HG03064 (cell line): ENCODE results near the gene SOX18.

Source experiments
- ATAC-seq: cut with Tn5 transposase; IDR thresholded peaks from one replicate; pipeline ENCODE4 v1.9.1; 2021; ENCODE audit warnings: low read depth; ENCODE audit not compliant: unreplicated experiment

The SOX18 gene

GRCh38 chr20:64069209-64069613 lies 19.8 kb upstream of the SOX18 start:
- ATAC-seq = no peak

DNA sequence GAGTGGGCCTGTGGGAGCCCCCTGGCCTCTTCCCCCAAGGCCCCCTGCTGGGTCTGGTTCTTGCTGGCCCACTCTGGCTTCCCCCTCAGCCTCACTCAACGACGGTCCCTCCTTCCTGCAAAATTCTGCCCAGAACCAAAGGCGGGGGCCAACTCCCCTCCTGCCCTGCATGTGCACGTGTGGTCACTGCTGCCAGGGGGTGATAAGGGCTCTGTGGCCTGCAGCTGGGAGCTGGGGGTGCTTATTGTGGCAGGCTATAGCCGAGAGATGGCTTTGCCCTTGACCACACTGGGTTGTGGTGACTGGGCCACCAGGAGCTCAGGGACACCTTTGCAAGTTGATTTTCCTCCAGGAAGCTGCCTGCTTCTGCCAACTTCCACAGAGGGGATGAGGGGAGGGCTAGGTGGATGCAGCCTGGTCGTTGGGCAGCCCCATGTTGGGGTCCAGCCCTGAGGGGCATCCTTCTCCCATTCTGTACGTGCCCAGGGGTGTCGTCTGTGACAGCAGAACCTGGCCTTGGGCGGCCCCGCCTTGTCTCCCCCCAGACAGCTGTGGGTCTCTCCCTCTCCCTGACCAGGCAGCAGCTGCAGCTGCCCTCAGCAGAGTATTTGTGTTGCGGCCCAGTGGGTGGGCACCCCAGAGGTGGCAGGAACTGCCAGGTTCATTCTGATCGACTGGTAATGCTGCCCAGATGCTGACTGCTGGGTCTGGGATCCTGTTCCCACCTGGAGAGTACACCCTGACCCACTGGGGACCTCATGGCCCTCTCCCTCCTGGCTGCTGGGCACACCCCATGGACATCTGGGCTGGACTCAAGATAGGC lies 19.2 kb upstream of the SOX18 start:
- ATAC-seq = no peak

- ATAC-seq = no peak
Observed at GRCh38 chr20:64067733-64068307, 18.4 kb upstream of the SOX18 start.

DNA sequence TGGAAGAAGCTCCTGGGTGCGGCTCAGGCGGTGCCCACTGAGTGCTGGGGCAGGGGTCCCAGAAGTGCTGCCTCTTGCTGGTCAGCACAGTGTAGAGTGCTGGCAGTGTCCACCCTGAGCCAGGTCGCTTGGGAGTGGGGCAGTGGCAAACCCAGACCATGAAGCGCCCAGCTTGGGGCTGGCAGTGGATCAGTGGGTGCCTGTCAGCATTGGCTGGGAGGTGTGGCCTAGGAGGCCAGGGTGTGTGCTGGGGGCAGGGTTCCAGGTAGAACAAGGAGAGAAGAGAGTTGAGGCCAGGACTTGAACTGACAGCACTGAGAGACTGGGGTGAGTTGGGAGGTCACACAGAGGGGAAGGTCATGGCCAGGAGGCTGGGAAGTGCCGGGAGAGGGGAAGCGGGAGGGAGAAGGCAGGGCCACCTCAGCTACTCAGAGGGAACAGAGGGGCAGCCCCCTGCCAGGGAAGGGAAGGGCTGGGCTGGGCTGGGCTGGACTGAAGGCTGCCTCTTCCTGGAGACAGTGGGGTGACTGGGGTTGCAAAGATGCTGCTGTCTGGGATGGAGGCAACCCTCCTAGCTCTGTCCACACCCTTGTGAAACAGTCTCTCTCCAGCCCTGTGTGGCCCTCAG lies 17.7 kb upstream of the SOX18 start:
- no peak for ATAC-seq

DNA sequence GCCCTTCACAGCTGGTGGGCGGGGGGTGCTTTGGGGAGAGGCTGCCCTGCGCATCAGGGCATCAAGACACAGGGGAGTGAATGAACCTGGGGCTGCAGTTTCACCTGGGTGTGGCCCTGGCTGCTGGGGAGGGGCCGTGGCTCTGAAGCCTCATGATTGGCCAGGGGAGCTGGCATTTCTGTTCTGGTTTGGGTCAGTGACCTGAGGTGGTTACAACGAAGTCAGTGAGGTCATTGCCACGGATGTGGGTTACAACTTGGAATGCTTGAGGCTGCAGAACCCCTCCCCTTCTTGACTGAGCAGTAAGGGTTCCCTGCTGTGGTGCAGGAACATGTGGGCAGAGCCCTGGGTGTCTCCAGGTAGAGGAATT lies 16.5 kb upstream of the SOX18 start:
- no peak for ATAC-seq

DNA sequence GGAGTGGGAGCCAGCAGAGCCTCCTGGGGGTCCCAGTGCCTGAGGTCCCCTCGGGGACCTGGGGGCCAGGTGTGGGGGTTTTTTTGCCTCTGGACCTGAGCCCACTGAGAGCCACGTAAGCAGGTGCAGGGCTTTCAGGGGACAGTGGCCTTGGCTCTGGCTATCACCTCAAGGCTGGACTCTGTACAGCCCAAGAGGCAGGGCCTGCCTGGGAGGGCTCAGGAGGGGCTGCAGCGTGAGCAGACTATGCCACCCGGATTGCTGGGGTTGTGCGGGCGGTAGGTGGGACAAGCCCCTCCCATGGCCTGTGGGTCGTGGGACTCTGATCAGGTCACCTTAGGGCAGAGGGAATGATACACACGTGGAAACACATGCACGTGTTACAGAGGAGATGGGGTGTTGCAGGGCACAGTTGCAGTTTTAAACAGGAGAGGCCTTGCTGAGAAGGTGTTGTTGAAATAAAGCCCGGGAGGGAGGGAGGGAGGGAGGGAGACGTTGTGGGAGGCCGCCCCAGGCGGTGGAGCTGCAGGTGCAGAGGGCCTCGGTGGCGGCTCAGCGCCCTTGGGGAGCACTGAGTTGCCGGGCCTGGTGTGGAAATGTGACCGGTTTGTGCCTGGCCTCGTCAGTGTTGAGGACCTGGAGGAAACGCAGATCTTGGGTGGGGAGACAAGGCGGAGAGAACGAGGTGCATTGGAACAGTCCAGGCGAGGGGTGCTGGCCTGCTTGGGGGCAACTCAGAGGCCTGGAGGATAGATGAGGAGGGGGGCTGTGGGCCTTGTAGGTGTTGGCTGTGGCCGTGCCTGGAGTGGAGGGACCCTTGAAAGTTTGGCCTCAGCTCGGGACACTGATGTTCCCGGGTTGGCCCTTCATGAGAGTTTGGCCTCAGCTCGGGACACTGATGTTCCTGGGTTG lies 15.9 kb upstream of the SOX18 start:
- no peak for ATAC-seq

- no peak for ATAC-seq
Observed at GRCh38 chr20:64064145-64064698, 14.8 kb upstream of the SOX18 start.

DNA sequence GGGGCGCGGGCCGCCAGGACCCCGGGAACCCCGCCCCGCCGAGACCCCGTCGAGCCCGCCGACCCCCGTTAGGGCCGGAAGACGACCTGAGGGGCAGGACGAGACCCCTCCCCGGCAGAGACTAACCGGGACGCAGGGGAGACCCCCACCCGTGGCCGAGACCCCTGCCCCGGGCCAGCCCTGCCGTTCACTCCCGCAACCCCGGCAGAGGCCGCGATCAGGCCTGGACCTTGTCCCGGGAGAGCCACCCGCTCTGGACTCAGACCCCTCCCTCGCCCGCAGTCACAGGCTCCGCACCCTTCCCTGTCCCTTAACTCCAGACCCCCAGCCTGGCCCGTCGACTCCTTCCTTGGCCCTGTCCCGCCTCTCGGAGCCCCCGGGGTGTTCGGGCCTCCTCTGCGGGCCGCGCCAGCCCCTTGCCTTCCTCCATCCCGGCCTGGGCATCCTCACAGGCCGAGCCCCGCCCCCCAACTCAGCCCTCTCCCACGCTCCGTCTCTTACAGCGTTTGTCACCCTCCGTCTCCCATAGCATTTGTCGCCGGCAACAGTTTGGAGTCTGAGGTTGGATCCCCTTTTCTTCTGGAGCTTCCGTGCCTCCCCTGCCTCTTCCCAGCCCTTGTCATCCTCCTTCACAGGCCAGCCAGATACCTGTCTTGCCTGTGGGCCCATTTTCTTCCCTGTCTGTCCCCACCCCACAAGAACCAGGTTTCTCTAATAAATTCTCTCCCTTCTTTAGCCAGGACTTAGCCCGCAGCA lies 14.1 kb upstream of the SOX18 start:
- peak; percentile 1 for ATAC-seq

DNA sequence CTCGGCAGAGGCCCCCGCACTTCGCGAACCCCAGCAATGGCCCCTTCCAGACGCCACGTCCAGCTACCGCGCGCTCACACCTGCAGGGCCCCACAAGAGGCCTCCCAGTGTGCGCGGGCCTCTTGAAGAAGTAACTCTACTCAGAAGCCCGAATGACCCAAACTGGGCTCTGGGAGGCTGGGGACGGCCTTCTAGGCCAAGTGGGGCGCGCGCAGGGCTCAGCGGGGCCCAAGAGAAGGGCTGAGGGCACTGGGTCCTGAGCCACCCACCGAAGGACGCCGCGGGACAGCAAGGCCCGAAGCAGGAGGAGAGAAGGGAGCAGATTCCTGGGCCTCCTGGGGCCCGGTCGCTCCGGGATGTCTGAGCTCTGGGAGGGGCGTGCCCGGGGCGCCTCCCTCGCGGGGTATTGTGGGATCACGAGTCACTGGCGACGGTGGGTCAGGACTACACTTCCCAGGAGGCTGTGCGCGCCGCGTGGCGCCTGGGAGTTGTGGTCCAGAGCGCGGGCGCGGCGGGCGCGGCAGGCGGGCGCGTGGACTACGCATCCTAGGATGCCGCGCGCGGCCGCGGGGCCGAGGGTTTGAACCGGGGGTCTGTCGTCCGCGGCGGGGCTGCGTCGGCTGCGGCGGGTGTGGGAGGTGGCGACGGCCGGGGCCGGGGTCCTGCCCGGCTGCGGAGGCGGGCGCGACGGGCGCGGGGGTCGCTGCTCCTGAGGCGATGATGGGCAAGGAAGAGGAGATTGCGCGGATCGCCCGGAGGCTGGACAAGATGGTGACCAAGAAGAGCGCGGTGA lies 13.4 kb upstream of the SOX18 start, which contains the start of gene TCEA2:
TCEA2 (plus strand) TSS at position 603 of the 793 bp plus-strand sequence; CDS start at position 718, 115 bp downstream.
- peak; percentile 68 for ATAC-seq

GRCh38 chr20:64062276-64062595 lies 12.8 kb upstream of the SOX18 start:
- ATAC-seq = no peak

GRCh38 chr20:64058536-64058935 lies 9.1 kb upstream of the SOX18 start:
- no peak for ATAC-seq

DNA sequence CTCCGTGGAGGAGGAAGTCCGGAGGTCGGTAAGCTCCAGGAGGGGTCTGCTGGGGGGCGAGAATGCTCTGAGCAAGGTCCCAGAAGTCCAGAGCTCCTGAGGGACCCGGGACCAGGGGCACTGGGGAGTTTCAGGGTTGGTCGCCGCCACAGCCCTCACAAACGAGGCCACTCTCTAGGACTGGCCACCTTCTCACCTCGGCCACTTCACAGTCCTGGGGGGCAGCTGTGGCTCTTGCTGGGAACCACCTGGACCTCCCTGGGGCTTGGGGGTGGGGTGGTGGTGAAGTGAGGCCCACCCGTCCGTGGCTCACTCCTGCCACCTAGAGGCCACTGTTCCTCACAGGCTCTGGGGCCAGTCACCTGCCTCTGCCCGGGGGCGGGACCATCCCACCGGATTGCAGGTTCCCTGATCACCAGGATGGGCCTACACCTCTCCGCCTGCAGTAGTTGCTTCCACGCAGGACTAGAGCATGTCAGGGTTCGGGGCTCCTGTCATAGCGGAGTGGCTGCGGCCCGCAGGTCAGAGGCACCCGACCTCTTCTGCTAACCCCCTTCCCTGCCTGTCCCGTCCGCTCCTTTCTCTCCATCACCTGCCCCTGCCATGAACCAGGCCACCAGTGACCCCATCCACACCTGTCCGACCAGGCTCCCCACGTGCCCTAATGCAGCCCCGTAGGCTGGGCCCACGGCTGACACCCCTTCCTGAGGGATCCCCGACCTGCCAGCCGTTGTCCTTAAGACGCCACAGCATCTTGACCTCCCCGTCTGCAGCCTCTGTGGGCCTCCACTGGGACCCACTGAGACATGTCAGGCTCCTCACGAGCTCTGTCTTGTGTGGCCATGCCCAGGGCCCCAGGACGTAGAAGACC lies 8.4 kb upstream of the SOX18 start:
- no peak for ATAC-seq

- ATAC-seq = no peak
Observed at GRCh38 chr20:64056889-64057627, 7.6 kb upstream of the SOX18 start.

DNA sequence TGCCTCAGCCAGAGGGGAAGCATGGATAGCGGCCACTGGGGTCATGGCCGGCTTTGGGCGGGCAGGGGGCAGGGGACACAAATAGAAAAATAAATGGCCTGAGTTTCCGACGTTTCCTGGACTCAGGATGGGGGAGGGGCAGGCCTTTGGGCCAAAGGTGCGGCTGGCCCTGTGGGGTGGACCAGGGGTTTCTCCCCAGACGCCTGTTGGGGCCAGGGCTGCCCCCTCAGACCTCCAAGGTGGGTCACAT lies 7.1 kb upstream of the SOX18 start:
- no peak for ATAC-seq

DNA sequence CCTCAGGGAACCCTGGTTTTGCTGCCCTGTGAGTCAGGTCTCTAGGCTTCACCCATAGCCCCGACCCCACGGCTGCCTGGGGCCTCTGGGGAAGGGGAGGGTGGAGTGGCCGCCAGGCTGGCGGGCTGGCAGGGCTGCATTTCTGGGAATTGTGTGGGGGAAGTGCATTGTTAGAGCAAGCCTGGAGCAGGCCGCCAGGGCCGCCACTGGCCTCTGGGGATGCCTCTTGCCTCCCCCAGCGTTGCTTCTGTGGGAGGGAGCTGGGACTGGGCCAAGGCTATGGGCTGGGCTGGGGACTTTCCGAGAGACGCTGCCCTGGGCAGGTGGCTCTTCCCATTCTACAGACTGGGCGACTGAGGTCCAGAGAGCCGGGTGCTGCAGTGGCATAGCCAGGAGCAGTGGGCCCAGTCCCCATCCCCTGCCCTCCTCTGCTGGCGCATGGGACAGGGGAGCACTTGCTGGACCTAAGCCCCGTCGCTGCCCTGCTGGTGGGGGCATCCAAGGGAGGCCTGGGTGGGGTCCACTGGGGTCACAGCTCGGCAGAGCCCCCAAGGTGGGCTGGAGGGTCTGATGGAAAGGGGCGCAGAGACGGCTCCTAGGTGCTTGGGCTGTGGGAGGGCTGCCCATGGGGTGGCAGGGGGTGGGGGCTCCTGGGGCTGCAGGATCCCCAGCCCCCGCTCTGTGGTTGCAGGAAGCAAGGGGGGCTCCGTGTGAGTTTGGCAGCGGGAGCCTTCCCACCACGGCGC lies 6.6 kb upstream of the SOX18 start:
- ATAC-seq = no peak

- no peak for ATAC-seq
Observed at GRCh38 chr20:64055396-64055892, 6.0 kb upstream of the SOX18 start.
